AG08395 (cell line): ENCODE measurements around the gene MED13L.
A peak's percentile ranks its signal among the peaks of the same experiment; 100 is the strongest.
"Not testable (repeated sequence)": the region's sequence is repeated elsewhere in the genome, so short reads cannot be mapped to it uniquely, and the experiment has no call there.

Source experiments
- DNase-seq: peaks from one replicate; pipeline ENCODE4 v3.0.0; 2012; ENCODE audit warnings: mixed read lengths, low spot score

MED13L gene

DNA sequence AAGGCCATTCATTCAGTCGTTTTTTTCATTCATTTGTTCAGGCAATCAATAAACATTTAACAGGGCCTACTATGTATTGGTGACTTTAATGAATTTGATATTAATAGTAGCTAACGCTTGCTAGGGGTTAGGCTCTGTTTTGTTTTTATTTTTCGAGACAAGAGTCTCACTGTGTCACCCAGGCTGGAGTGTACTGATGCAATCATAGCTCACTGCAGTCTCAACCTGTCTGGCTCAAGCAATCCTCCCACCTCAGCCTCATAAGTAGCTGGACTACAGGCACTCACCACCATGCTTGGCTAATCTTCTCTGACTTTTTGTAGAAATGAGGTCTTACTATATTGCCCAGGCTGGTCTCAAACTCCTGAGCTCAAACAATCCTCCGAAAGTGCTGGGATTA, 25.6 kb upstream of the MED13L start:
- DNase-seq = no peak

GRCh38 chr12:116302166-116303058, 24.9 kb upstream of the MED13L start:
- DNase-seq = no peak

- no peak for DNase-seq
These were observed 24.1 kb upstream of the MED13L start for GRCh38 chr12:116301621-116302020.

DNA sequence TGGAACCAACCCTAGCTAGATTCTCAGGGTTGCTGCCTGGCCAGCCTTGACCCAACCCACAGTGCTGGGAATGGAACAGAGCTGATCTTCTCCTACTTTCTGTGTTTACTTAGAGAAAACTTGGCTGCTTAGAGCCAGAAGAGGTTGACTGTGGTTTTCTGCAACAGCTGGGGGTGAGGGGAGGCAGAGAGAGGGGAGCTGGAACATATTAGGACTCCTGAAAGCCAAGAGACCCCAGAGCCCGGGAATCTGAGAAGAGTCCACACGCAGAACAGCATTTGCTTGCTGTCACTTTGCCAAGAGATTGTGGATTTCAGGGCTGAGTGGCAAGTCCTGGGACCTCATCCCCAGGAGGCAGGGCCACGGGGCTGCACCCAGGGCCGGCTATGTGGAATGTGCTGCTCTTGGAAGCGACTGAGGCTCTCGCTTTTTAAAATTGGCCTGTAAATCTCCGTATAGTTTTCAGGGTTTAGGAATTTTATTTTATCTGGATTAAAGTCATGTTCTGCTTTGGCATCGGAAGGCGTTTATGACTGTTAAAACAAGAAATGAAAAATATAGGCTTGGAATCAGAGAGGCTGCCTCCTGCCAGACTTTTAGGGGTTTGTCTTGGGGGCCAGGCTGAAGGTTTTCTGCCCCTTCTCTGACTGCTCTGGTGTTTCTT, 22.3 kb upstream of the MED13L start:
- DNase-seq = peak; percentile 9

DNA sequence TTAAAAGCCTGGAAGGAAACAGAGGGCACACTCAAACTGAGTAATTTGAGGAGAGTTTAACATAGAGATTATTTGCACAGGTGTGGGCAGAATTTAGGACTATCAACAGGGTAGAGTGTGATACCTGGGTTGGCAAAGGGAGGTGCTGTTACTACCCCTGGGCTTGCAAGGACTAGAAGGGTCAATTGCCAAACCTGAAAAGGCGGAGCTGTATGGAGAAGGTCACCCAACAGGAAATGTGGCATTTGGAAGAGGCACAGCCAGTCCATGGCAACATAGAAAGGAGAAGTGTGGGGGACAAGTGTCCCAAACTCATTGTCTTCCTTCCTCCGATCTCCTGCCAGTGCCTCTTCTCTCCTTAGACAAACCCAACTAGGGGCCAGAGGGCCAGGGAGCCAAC, 21.6 kb upstream of the MED13L start:
- DNase-seq = no peak

GRCh38 chr12:116298578-116298977, 21.1 kb upstream of the MED13L start:
- DNase-seq = no peak

- no peak for DNase-seq
These were observed 19.8 kb upstream of the MED13L start for GRCh38 chr12:116297224-116297834.

GRCh38 chr12:116295327-116296263, 18.1 kb upstream of the MED13L start:
- peak; percentile 31 for DNase-seq

DNA sequence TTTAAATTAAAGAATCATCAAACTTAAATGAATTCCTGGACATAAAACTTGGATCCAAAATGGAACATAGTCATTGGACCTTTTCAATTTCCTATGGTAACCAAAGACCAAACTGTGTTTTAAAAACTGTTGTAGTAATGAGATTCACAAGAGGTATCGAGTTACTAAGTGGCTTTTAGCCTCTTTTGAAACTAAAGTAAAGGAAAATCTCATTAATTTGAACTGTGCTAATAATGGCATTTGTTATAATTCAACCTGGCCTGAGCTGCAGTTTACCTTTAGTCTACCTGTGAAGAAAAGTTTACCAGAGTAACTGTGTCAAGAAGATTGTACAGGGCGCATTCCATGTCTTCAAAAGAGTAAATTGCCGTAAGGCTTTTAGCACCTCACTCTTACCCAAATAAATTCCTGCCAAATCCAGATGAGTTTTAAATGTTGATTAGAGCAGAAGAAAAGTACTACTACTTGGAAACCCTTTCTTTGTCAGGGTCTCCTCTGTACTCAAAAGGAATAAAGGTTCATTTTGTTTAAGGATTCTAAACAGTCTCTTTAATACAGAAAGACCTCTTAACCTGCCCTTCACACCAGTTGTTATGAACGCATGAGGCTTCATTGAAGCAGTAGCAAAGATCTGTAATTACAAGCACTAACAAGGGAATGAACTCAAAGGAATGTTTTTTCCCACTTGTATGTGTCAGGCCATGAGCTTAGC, 17.1 kb upstream of the MED13L start:
- DNase-seq = no peak

DNA sequence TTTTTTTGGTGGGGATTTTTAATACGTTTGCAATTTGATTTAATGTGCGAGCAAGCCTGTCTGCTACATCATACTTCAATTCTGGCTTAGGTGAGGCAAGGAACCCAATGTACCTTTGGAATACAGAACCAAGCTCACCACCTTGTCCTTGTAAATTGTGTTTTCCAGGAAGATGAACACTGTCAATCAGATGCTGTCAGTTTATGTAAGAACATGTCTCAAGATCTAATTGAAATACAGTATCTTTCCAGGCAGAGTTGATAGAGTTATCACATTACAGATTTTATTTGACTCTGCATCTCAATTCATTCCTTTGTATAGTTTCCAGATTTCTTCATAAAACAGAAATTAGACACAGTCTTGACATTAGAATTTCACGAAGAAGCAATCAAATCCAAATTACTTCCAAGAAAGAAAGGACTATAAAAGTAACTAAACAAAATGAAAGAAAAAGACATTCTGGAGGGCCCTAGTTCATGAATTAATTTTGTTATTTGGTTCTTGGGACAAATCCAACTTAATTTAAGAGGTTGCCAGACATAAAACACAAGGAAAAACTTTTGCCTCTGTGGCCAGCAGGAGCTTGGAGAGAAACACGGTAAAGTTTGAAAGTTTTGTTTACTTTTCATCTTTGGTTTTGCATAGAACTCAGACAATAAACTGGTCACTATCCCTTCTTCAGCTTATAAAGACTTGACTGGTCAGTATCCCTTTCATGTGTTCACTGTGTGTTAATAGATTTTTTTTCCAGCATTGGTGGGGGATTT, 16.4 kb upstream of the MED13L start:
- no peak for DNase-seq

GRCh38 chr12:116291218-116291617, 13.7 kb upstream of the MED13L start:
- DNase-seq = no peak

DNA sequence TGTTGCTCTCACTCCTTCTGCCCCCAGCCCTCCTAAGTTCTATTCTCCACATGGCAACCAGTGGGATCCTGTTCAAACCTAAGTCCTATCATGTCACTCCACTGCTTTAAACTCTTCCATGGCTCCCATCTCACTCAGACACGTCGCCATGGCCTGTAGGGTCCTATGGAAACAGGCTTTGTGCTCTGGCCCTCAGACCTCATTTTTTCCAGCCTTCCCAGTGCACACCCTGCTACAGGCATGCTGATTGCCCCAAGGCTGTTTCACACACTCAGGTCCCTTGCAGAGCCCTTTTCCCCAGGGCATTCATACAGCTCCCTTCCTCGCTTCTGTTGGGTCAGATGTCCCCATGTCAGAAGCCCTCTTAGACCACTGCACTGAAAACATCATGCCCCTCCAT, 11.2 kb upstream of the MED13L start:
- DNase-seq = no peak

- no peak for DNase-seq
These were observed 10.4 kb upstream of the MED13L start for GRCh38 chr12:116287842-116288301.

DNA sequence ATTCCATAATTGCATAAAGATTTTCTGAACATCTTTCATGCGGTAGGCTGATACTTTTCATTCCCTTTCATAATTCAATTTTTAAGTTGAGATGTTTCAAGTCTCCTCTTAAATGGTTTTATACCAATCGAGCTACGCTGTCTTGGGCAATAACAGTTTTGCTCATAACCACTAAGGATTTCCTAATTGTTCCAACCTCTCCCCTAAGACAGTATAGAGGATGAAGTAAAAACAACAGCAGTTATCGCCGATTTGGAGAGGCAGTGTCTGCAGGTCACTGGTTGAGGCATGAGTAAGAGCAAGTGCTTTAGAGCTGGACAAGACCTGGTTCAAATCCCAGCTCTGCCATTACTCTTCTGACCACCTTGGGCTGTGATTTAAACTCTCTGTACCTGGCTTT, 6.9 kb upstream of the MED13L start:
- no peak for DNase-seq

GRCh38 chr12:116283881-116284280, 6.4 kb upstream of the MED13L start:
- DNase-seq = not testable (repeated sequence)

GRCh38 chr12:116282371-116283286, 5.1 kb upstream of the MED13L start:
- no peak for DNase-seq

GRCh38 chr12:116280595-116281290, 3.2 kb upstream of the MED13L start:
- no peak for DNase-seq

- no peak for DNase-seq
These were observed 1.2 kb upstream of the MED13L start for GRCh38 chr12:116278667-116279066.

DNA sequence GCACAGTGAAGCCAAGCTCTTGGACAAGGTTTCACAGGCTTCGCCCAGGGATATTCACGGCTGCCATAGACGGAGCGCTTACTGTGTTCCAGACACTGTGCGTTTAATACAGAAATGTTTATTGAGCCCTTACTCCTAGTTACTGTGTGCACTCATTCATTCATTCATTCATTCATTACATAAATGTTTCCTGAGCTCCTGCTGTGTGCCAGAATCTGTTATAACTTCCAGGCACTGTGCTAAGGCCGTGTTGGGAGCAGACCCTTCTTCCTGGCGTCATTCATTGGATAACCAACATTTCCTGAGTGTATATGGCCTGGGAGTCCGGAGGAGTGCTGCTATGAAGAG, 760 bp upstream of the MED13L start:
- no peak for DNase-seq
